Epithelial cell of esophagus (primary cell): Measurements from ENCODE around the gene CPSF7.
A peak's percentile ranks its signal among the peaks of the same experiment; 100 is the strongest.
"Not testable (repeated sequence)": the region's sequence is repeated elsewhere in the genome, so short reads cannot be mapped to it uniquely, and the experiment has no call there.

Experiments used
- DNase-seq: peaks from one replicate; pipeline ENCODE4 v3.0.0; 2010; ENCODE audit warnings: low read depth
- H3K4me3 ChIP-seq: 2 replicates; pipeline ENCODE4 v1.5.1; 2011; ENCODE audit warnings: mild to moderate bottlenecking, low read length, control low read depth
- CTCF ChIP-seq: IDR thresholded peaks from 2 replicates; pipeline ENCODE4 v1.5.1; 2011; ENCODE audit warnings: low read depth, mild to moderate bottlenecking, low read length, control low read depth, inconsistent platforms; ENCODE audit not compliant: insufficient read depth; ENCODE audit errors: missing control alignments

CPSF7 gene

GRCh38 chr11:61445516-61445915 is 15.7 kb upstream of the CPSF7 start:
- H3K4me3 ChIP-seq: no peak overlapping the region
- no peak for TF ChIP-seq CTCF
- DNase-seq: no peak

- no peak overlapping the region for H3K4me3 ChIP-seq
- no peak for DNase-seq
- TF ChIP-seq CTCF: no peak
These were observed 12.8 kb upstream of the CPSF7 start for GRCh38 chr11:61442616-61443015.

GRCh38 chr11:61439615-61440014 is 9.8 kb upstream of the CPSF7 start:
- no peak for DNase-seq
- H3K4me3 ChIP-seq: no peak overlapping the region

DNA sequence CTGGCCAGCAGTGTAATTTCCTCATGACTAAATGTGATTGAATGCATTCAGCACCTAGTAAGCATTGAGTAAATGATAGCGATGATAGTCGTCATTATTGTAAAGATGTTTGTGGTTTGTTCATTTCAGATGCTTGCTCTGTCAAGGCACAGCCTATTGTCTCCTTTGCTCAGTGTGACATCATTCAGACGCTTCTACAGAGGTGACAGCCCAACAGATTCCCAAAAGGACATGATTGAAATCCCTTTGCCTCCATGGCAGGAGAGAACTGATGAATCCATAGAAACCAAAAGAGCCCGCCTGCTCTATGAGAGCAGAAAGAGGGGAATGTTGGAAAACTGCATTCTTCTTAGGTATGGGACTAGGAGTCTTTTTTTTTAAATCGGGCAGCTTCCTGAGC is 7.7 kb upstream of the CPSF7 start:
- no peak for DNase-seq
- H3K4me3 ChIP-seq: no peak overlapping the region
- TF ChIP-seq CTCF: no peak

More at GRCh38 chr11:61439615-61440014, 9.8 kb upstream of the CPSF7 start:
- TF ChIP-seq CTCF: no peak

GRCh38 chr11:61430839-61431238 is 1.1 kb upstream of the CPSF7 start:
- not testable (repeated sequence) for DNase-seq
- peak overlapping the region; percentile 100 for H3K4me3 ChIP-seq

- peak; percentile 40 for DNase-seq
- TF ChIP-seq CTCF: no peak
- H3K4me3 ChIP-seq: peak overlapping the region; percentile 80
These were observed 457 bp downstream of the CPSF7 start for GRCh38 chr11:61429346-61429690.

DNA sequence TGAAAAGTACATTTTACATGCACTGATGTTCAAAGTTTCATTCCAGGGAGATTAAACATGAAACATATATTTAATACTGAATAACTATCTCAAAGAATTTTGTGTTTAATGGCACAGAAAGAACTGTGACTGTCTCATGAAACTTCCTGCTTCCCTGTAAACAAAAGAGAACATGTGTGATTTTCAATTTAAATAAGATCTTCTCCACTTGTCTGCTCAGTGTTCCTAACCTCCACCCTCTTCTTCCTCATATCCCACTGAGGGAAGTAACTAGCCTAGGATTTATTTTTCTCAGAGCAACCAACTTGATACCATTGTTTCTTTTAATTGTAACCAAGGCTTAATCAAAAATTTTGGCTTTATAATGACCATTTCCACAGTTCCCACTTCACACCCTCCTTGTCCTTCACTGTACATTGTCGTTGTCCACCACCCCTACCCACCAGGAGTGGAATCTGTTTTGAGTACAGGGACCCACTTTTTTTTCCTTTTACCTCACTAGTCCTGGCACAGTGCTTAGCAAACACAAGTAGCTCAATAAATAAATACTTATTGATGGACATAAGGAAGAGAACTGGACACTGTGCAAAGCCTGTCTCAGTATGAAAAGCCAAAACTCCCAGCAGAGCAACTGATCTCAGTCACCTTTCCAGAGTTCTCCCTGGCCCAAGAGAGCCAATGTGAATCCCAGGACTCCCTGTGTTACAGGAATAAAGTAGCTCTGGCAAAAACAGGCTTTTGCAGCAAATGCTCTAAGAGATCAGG is 4.2 kb downstream of the CPSF7 start:
- no peak for DNase-seq
- H3K4me3 ChIP-seq: no peak overlapping the region
- no peak for TF ChIP-seq CTCF
